ENCODE data around the gene KIF9.
A peak's percentile ranks its signal among the peaks of the same experiment; 100 is the strongest.
"Not testable (repeated sequence)": the region's sequence is repeated elsewhere in the genome, so short reads cannot be mapped to it uniquely, and the experiment has no call there.

KIF9 gene

DNA sequence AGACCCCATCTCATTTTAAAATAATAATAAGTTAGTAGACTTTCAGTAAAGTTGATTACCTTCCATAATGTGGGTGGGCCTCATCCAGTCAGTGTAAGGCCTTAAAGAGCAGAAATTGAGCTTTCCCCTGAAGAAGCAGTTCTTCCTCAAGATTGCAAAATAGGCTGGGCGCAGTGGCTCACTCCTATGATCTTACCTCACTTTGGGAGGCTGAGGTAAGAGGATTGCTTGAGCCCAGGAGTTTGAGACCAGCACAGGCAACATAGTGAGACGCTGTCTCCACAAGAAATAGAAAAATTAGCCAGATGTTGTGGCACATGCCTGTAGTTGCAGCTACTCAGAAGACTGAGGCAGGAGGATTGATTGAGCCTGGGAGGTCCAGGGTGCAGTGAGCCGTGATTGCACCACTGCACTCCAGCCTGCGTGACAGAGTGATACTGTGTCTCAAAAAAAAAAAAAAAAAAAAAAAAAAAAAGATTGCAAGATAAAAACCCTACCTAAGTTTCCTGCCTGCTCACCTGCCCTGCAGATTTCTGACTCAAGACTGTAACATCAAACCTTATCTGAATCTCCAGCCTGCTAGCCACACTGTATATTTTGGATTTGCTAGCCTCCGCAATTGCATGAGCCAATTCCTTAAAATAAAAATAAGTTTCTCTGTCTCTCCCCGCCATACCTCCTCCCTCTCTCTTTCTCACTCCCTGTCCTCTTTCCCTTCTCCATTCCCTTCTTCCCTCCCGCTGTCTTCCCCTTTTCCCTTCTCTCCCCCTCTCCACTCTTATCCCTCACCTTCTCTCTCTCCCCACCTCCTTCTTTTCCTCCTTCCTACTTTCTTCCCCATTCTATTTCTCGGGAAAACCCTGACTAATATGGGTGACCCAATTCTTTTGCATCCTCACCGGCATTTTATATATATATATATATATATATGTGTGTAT is 17.1 kb upstream of the KIF9 start:
- no peaks in the 10 kb centered on the region for H3K9me3 Mint-ChIP-seq
- no peak overlapping the region for H3K4me3 Mint-ChIP-seq
- no peak for DNase-seq (ENCODE audit: low spot score)
- H3K27ac Mint-ChIP-seq = no peak overlapping the region
- H3K4me1 Mint-ChIP-seq (ENCODE audit: low read depth) = peaks cover 21% of the 10 kb centered on the region
- no peaks in the 10 kb centered on the region for H3K27me3 Mint-ChIP-seq (ENCODE audit: low read depth)
- H3K36me3 Mint-ChIP-seq (ENCODE audit: low read depth) = peaks cover 12% of the 10 kb centered on the region

DNA sequence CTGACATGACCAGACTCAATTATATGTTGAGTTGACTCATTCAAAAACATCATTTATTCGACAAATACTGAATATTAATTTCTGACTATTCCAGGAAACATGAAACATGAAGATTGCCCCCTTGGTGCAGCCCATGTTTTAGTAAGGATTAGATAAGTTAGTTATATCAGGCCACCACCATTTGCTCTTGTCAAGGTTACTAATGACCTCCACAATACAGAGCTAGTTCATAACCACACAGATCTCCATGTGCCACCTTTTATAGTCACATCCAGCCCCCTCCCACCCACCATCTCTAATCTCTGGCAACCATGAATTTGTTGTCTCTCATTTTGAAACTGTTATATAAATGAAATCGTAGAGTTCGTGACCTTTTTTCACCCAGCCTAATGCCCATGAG is 15.8 kb upstream of the KIF9 start:
- Mint-ChIP-seq H3K36me3 (ENCODE audit: low read depth) (peaks cover 12% of the 10 kb centered on the region), H3K9me3 (no peaks in the 10 kb centered on the region), H3K4me3 (no peak overlapping the region), H3K27me3 (ENCODE audit: low read depth) (no peaks in the 10 kb centered on the region), H3K27ac (no peak overlapping the region), H3K4me1 (ENCODE audit: low read depth) (peaks cover 21% of the 10 kb centered on the region)
- no peak for DNase-seq (ENCODE audit: low spot score)

GRCh38 chr3:47296562-47297302 is 14.1 kb upstream of the KIF9 start:
- no peak for DNase-seq (ENCODE audit: low spot score)
- Mint-ChIP-seq H3K4me3 (no peak overlapping the region), H3K27ac (peak overlapping the region; percentile 9), H3K36me3 (ENCODE audit: low read depth) (peaks cover 4% of the 10 kb centered on the region), H3K4me1 (ENCODE audit: low read depth) (peaks cover 18% of the 10 kb centered on the region), H3K9me3 (no peaks in the 10 kb centered on the region), H3K27me3 (ENCODE audit: low read depth) (no peaks in the 10 kb centered on the region)

DNA sequence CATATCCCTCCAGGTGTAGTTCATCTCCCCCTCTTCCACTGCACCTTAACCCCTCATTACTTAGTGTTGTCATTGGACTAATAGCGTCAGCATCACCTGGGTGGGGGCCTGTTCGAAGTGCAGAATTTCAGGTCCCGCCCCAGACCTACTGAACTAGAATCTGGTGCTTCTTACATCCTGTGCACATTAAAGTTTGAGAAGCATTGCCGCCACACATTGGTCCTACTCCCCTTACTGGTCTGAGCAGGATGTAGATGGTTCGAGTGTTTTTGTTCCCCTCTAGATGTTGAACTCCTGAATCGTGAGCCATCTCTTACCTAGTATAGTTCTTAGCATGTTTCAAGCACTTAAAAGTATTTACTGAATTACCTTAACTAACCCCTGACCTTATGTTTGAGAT is 13.4 kb upstream of the KIF9 start:
- H3K27me3 Mint-ChIP-seq (ENCODE audit: low read depth) = no peaks in the 10 kb centered on the region
- H3K4me1 Mint-ChIP-seq (ENCODE audit: low read depth) = peaks cover 18% of the 10 kb centered on the region
- H3K27ac Mint-ChIP-seq = no peak overlapping the region
- H3K36me3 Mint-ChIP-seq (ENCODE audit: low read depth) = peaks cover 2% of the 10 kb centered on the region
- H3K4me3 Mint-ChIP-seq = no peak overlapping the region
- H3K9me3 Mint-ChIP-seq = no peaks in the 10 kb centered on the region
- DNase-seq (ENCODE audit: low spot score) = no peak

GRCh38 chr3:47295322-47295721 is 12.7 kb upstream of the KIF9 start:
- Mint-ChIP-seq H3K36me3 (ENCODE audit: low read depth) (peaks cover 7% of the 10 kb centered on the region), H3K4me1 (ENCODE audit: low read depth) (peaks cover 18% of the 10 kb centered on the region), H3K27me3 (ENCODE audit: low read depth) (no peaks in the 10 kb centered on the region), H3K27ac (no peak overlapping the region), H3K9me3 (no peaks in the 10 kb centered on the region), H3K4me3 (no peak overlapping the region)
- DNase-seq (ENCODE audit: low spot score) = no peak

DNA sequence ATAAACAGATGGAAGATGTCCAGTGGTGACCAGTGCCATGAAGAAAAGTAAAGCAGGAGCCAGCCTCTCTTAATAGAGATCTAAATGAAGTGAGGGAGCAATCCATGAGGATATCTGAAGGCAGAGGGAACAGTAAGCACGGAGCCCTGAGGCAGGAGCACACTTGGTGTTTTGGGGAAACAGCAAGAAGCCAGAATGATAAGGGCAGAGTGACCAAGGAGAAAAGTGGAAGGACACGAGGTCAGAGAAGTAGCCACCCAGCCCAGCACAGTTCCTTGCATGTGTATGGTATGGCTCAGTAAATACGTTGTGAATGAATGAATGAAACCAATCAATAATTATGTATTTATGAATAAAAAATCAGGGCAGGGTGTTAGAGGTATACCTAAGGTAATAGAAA is 11.8 kb upstream of the KIF9 start:
- H3K27me3 Mint-ChIP-seq (ENCODE audit: low read depth) = no peaks in the 10 kb centered on the region
- no peak overlapping the region for H3K27ac Mint-ChIP-seq
- peaks cover 10% of the 10 kb centered on the region for H3K36me3 Mint-ChIP-seq (ENCODE audit: low read depth)
- no peak overlapping the region for H3K4me3 Mint-ChIP-seq
- peaks cover 15% of the 10 kb centered on the region for H3K4me1 Mint-ChIP-seq (ENCODE audit: low read depth)
- DNase-seq (ENCODE audit: low spot score) = no peak
- H3K9me3 Mint-ChIP-seq = no peaks in the 10 kb centered on the region

GRCh38 chr3:47293822-47294221 is 11.2 kb upstream of the KIF9 start:
- H3K27ac Mint-ChIP-seq = no peak overlapping the region
- no peak overlapping the region for H3K4me3 Mint-ChIP-seq
- peaks cover 15% of the 10 kb centered on the region for H3K36me3 Mint-ChIP-seq (ENCODE audit: low read depth)
- no peaks in the 10 kb centered on the region for H3K27me3 Mint-ChIP-seq (ENCODE audit: low read depth)
- no peaks in the 10 kb centered on the region for H3K9me3 Mint-ChIP-seq
- DNase-seq (ENCODE audit: low spot score) = no peak
- H3K4me1 Mint-ChIP-seq (ENCODE audit: low read depth) = peaks cover 15% of the 10 kb centered on the region

- H3K4me1 Mint-ChIP-seq (ENCODE audit: low read depth); H3K27ac Mint-ChIP-seq; DNase-seq (ENCODE audit: low spot score); H3K9me3 Mint-ChIP-seq; H3K4me3 Mint-ChIP-seq; H3K27me3 Mint-ChIP-seq (ENCODE audit: low read depth): not testable (repeated sequence)
- H3K36me3 Mint-ChIP-seq (ENCODE audit: low read depth) = peaks cover 19% of the 10 kb centered on the region
Measured at GRCh38 chr3:47291754-47292420, 9.3 kb upstream of the KIF9 start.

GRCh38 chr3:47291158-47291753 is 8.7 kb upstream of the KIF9 start:
- DNase-seq (ENCODE audit: low spot score) = no peak
- Mint-ChIP-seq H3K9me3 (no peaks in the 10 kb centered on the region), H3K4me3 (no peak overlapping the region), H3K36me3 (ENCODE audit: low read depth) (peaks cover 20% of the 10 kb centered on the region), H3K27me3 (ENCODE audit: low read depth) (no peaks in the 10 kb centered on the region), H3K27ac (no peak overlapping the region), H3K4me1 (ENCODE audit: low read depth) (peaks cover 4% of the 10 kb centered on the region)

- H3K4me1 Mint-ChIP-seq (ENCODE audit: low read depth) = peaks cover 5% of the 10 kb centered on the region
- no peak overlapping the region for H3K27ac Mint-ChIP-seq
- no peak overlapping the region for H3K4me3 Mint-ChIP-seq
- H3K9me3 Mint-ChIP-seq = no peaks in the 10 kb centered on the region
- DNase-seq (ENCODE audit: low spot score) = no peak
- H3K36me3 Mint-ChIP-seq (ENCODE audit: low read depth) = peaks cover 20% of the 10 kb centered on the region
- H3K27me3 Mint-ChIP-seq (ENCODE audit: low read depth) = no peaks in the 10 kb centered on the region
Measured at GRCh38 chr3:47288966-47289910, 6.6 kb upstream of the KIF9 start.

- peak overlapping the region; percentile 100 for H3K27ac Mint-ChIP-seq
- peak; percentile 42 for DNase-seq (ENCODE audit: low spot score)
- H3K27me3 Mint-ChIP-seq (ENCODE audit: low read depth) = no peaks in the 10 kb centered on the region
- H3K4me3 Mint-ChIP-seq = peak overlapping the region; percentile 98
- peaks cover 16% of the 10 kb centered on the region for H3K4me1 Mint-ChIP-seq (ENCODE audit: low read depth)
- peaks cover 10% of the 10 kb centered on the region for H3K36me3 Mint-ChIP-seq (ENCODE audit: low read depth)
- no peaks in the 10 kb centered on the region for H3K9me3 Mint-ChIP-seq
Measured at GRCh38 chr3:47283591-47284364, 1.2 kb upstream of the KIF9 start.

GRCh38 chr3:47283193-47283537 is 566 bp upstream of the KIF9 start:
- Mint-ChIP-seq H3K4me1 (ENCODE audit: low read depth) (peaks cover 16% of the 10 kb centered on the region), H3K36me3 (ENCODE audit: low read depth) (peaks cover 7% of the 10 kb centered on the region), H3K4me3 (peak overlapping the region; percentile 98), H3K9me3 (no peaks in the 10 kb centered on the region), H3K27ac (peak overlapping the region; percentile 100), H3K27me3 (ENCODE audit: low read depth) (no peaks in the 10 kb centered on the region)
- no peak for DNase-seq (ENCODE audit: low spot score)
